ENCODE measurements around the gene TPPP2.
"Not testable (repeated sequence)": the region's sequence is repeated elsewhere in the genome, so short reads cannot be mapped to it uniquely, and the experiment has no call there.

Gene TPPP2
- total RNA-seq, result 0 reads per million in 3 donors

- Histone ChIP-seq H3K27me3 (replicated peaks; ENCODE audit: control insufficient read depth, insufficient read depth, low read length, poor library complexity, severe bottlenecking) (no peaks in the 10 kb centered on the region), H3K27ac (ENCODE audit: insufficient read depth, low read length, poor library complexity, severe bottlenecking) (no peak within 1 kb of the TSS), H3K9me3 (ENCODE audit: control insufficient read depth, low read length) (no peaks in the 10 kb centered on the region), H3K4me3 (ENCODE audit: insufficient read depth, low read depth, low read length, poor library complexity, severe bottlenecking) (no peak within 1 kb of the TSS), H3K36me3 (ENCODE audit: control insufficient read depth, insufficient read depth, low read length) (no peaks in the 10 kb centered on the region), H3K4me1 (ENCODE audit: control insufficient read depth, insufficient read depth, low read length, poor library complexity, severe bottlenecking) (peaks cover 4% of the 10 kb centered on the region)
- DNase-seq, result no peak
These were observed at the start of gene TPPP2 for GRCh38 chr14:21029917-21030316. Gene TPPP2, plus strand, starts transcription at chr14:21030217. Its CDS starts 365 bp downstream, at chr14:21030582.

- Histone ChIP-seq H3K36me3 (ENCODE audit: control insufficient read depth, insufficient read depth, low read length) (no peaks in the 10 kb centered on the region), H3K9me3 (ENCODE audit: control insufficient read depth, low read length) (no peaks in the 10 kb centered on the region), H3K4me3 (ENCODE audit: insufficient read depth, low read depth, low read length, poor library complexity, severe bottlenecking) (no peak overlapping the region), H3K4me1 (ENCODE audit: control insufficient read depth, insufficient read depth, low read length, poor library complexity, severe bottlenecking) (no peaks in the 10 kb centered on the region), H3K27ac (ENCODE audit: insufficient read depth, low read length, poor library complexity, severe bottlenecking) (no peak overlapping the region), H3K27me3 (replicated peaks; ENCODE audit: control insufficient read depth, insufficient read depth, low read length, poor library complexity, severe bottlenecking) (no peaks in the 10 kb centered on the region)
- DNase-seq, result no peak
These were observed 49.1 kb upstream of the TPPP2 start for GRCh38 chr14:20980906-20981305.

- no peak overlapping the region for H3K4me3 ChIP-seq (ENCODE audit: insufficient read depth, low read depth, low read length, poor library complexity, severe bottlenecking)
- H3K36me3 ChIP-seq (ENCODE audit: control insufficient read depth, insufficient read depth, low read length), result no peaks in the 10 kb centered on the region
- no peak for DNase-seq
- H3K27me3 ChIP-seq (replicated peaks; ENCODE audit: control insufficient read depth, insufficient read depth, low read length, poor library complexity, severe bottlenecking), result no peaks in the 10 kb centered on the region
- H3K9me3 ChIP-seq (ENCODE audit: control insufficient read depth, low read length), result no peaks in the 10 kb centered on the region
- no peaks in the 10 kb centered on the region for H3K4me1 ChIP-seq (ENCODE audit: control insufficient read depth, insufficient read depth, low read length, poor library complexity, severe bottlenecking)
- no peak overlapping the region for H3K27ac ChIP-seq (ENCODE audit: insufficient read depth, low read length, poor library complexity, severe bottlenecking)
These were observed 47.2 kb upstream of the TPPP2 start for GRCh38 chr14:20982646-20983369.

DNA sequence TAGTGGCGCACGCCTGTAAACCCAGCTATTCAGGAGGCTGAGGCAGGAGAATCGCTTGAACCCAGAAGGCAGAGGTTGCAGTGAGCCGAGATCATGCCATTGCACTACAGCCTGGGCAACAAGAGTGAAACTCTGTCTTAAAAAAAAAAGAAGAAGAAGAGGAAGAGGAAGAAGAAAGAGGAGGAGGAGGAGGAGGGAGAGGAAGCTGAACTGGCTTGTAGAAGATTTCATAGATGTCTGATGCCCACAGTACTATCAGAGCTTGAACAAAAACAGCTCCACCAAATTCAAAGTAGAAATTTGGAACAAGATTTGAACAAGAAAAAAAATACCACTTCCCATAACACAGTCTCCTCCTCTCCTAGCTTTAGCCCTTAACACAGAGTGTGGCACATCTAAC is 44.4 kb upstream of the TPPP2 start:
- peaks cover 12% of the 10 kb centered on the region for H3K4me1 ChIP-seq (ENCODE audit: control insufficient read depth, insufficient read depth, low read length, poor library complexity, severe bottlenecking)
- H3K27ac ChIP-seq (ENCODE audit: insufficient read depth, low read length, poor library complexity, severe bottlenecking); H3K4me3 ChIP-seq (ENCODE audit: insufficient read depth, low read depth, low read length, poor library complexity, severe bottlenecking); H3K27me3 ChIP-seq (replicated peaks; ENCODE audit: control insufficient read depth, insufficient read depth, low read length, poor library complexity, severe bottlenecking); H3K9me3 ChIP-seq (ENCODE audit: control insufficient read depth, low read length); DNase-seq; H3K36me3 ChIP-seq (ENCODE audit: control insufficient read depth, insufficient read depth, low read length): not testable (repeated sequence)

- H3K4me3 ChIP-seq (ENCODE audit: insufficient read depth, low read depth, low read length, poor library complexity, severe bottlenecking), result no peak overlapping the region
- H3K27me3 ChIP-seq (replicated peaks; ENCODE audit: control insufficient read depth, insufficient read depth, low read length, poor library complexity, severe bottlenecking), result no peaks in the 10 kb centered on the region
- no peaks in the 10 kb centered on the region for H3K36me3 ChIP-seq (ENCODE audit: control insufficient read depth, insufficient read depth, low read length)
- no peak overlapping the region for H3K27ac ChIP-seq (ENCODE audit: insufficient read depth, low read length, poor library complexity, severe bottlenecking)
- DNase-seq, result no peak
- peaks cover 19% of the 10 kb centered on the region for H3K4me1 ChIP-seq (ENCODE audit: control insufficient read depth, insufficient read depth, low read length, poor library complexity, severe bottlenecking)
- H3K9me3 ChIP-seq (ENCODE audit: control insufficient read depth, low read length), result no peaks in the 10 kb centered on the region
These were observed 43.2 kb upstream of the TPPP2 start for GRCh38 chr14:20986811-20987210.

DNA sequence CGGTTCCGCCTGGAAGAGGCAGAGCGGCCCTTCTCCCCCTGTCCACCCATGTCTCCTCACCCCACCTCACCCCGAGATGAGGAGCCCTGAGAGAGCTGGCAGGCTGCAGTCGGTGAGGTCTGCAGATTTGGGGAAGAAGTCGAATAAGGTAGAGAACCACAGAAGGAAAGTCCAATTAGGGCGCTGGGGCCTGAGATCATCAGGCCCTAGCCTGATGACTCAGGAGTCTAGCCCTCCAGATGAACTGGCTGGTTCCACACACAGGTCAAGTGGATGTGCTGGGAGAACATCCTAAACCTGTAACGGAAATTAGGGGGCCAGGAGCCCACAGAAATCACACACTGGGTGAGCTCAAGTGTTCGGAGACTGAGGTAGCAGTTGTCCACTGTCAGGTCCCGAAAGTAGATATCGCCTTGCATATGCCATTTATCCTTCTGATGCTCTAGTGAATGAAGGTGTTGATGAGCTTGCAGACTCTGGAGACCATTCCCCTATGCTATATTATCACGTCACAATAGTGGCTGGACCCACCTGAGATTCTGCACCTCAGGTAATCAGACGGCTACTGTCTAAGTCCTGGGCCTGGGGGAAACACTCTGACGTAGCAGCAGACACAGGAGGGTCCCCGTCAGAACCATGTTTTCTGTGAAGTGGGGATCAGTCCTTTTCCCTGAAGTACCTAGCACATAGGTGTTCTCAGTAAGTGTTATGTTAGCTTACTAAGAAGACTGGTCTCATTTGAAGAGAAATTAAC is 41.1 kb upstream of the TPPP2 start:
- Histone ChIP-seq H3K9me3 (ENCODE audit: control insufficient read depth, low read length) (no peaks in the 10 kb centered on the region), H3K36me3 (ENCODE audit: control insufficient read depth, insufficient read depth, low read length) (peaks cover 13% of the 10 kb centered on the region), H3K27me3 (replicated peaks; ENCODE audit: control insufficient read depth, insufficient read depth, low read length, poor library complexity, severe bottlenecking) (no peaks in the 10 kb centered on the region), H3K27ac (ENCODE audit: insufficient read depth, low read length, poor library complexity, severe bottlenecking) (no peak overlapping the region), H3K4me3 (ENCODE audit: insufficient read depth, low read depth, low read length, poor library complexity, severe bottlenecking) (no peak overlapping the region), H3K4me1 (ENCODE audit: control insufficient read depth, insufficient read depth, low read length, poor library complexity, severe bottlenecking) (peaks cover 19% of the 10 kb centered on the region)
- no peak for DNase-seq

- Histone ChIP-seq H3K36me3 (ENCODE audit: control insufficient read depth, insufficient read depth, low read length) (peaks cover 19% of the 10 kb centered on the region), H3K4me3 (ENCODE audit: insufficient read depth, low read depth, low read length, poor library complexity, severe bottlenecking) (peak overlapping the region; percentile 92), H3K4me1 (ENCODE audit: control insufficient read depth, insufficient read depth, low read length, poor library complexity, severe bottlenecking) (peaks cover 19% of the 10 kb centered on the region)
These were observed 40.6 kb upstream of the TPPP2 start for GRCh38 chr14:20989471-20989786.

DNA sequence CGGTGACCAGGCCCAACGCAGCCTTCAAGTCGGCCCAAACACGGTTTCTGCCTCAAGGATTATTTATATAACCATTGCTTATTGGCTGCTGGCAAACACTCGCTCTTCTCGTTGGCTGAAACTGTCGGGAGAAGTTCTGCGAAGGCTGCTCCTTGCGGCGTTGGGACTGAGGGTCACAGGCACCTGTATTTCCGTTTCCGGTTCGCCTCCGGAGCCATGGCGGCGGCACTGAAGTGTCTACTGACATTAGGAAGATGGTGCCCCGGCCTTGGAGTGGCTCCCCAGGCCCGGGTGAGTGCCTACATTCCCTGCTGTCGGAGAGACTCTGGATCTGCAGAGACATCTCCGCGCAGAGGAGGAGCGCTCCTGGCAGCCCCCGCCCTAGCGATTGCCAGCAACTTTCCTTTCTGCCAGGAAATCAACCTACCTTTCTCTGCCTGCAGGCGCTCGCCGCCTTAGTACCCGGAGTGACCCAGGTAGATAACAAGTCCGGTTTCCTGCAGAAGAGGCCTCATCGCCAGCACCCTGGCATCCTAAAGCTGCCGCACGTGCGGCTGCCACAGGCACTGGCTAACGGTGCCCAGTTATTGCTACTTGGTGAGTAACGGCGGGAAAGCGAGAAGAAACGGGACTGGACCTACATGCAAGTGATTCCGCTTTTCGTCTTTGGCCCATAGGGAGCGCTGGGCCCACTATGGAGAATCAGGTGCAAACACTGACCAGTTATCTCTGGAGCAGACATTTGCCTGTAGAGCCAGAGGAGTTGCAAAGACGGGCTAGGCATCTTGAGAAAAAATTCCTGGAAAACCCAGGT is 40.0 kb upstream of the TPPP2 start, which contains the start of gene METTL17:
TSS of gene METTL17 (plus strand) at position 194 of the 814 bp plus-strand sequence. CDS start at position 217, 23 bp downstream.
- Histone ChIP-seq H3K27ac (ENCODE audit: insufficient read depth, low read length, poor library complexity, severe bottlenecking) (peak within 1 kb of the TSS; percentile 70), H3K4me3 (ENCODE audit: insufficient read depth, low read depth, low read length, poor library complexity, severe bottlenecking) (peak within 1 kb of the TSS; percentile 92), H3K9me3 (ENCODE audit: control insufficient read depth, low read length) (no peaks in the 10 kb centered on the region), H3K4me1 (ENCODE audit: control insufficient read depth, insufficient read depth, low read length, poor library complexity, severe bottlenecking) (peaks cover 19% of the 10 kb centered on the region), H3K36me3 (ENCODE audit: control insufficient read depth, insufficient read depth, low read length) (peaks cover 24% of the 10 kb centered on the region), H3K27me3 (replicated peaks; ENCODE audit: control insufficient read depth, insufficient read depth, low read length, poor library complexity, severe bottlenecking) (no peaks in the 10 kb centered on the region)
- DNase-seq, result peak; percentile 65 to 82 (median 79)

More at GRCh38 chr14:20989471-20989786, 40.6 kb upstream of the TPPP2 start:
- H3K9me3 ChIP-seq (ENCODE audit: control insufficient read depth, low read length), result no peaks in the 10 kb centered on the region
- H3K27me3 ChIP-seq (replicated peaks; ENCODE audit: control insufficient read depth, insufficient read depth, low read length, poor library complexity, severe bottlenecking), result no peaks in the 10 kb centered on the region
- H3K27ac ChIP-seq (ENCODE audit: insufficient read depth, low read length, poor library complexity, severe bottlenecking), result no peak overlapping the region
- DNase-seq, result no peak

DNA sequence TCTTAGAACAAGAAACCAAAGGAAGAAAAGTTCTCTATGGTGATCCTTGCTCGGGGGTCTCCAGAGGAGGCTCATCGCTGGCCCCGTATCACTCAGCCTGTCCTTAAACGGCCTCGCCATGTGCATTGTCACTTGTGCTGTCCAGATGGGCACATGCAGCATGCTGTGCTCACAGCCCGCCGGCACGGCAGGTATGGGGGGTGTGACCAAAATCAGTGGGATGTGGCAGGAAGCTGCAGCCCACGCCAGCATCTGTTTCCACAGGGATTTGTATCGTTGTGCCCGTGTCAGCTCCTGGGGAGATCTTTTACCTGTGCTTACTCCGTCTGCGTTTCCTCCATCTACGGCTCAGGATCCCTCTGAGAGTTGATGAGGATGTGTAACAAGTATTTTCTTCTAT is 33.5 kb upstream of the TPPP2 start:
- Histone ChIP-seq H3K36me3 (ENCODE audit: control insufficient read depth, insufficient read depth, low read length) (peaks cover 42% of the 10 kb centered on the region), H3K27ac (ENCODE audit: insufficient read depth, low read length, poor library complexity, severe bottlenecking) (no peak overlapping the region), H3K9me3 (ENCODE audit: control insufficient read depth, low read length) (no peaks in the 10 kb centered on the region), H3K4me1 (ENCODE audit: control insufficient read depth, insufficient read depth, low read length, poor library complexity, severe bottlenecking) (no peaks in the 10 kb centered on the region), H3K4me3 (ENCODE audit: insufficient read depth, low read depth, low read length, poor library complexity, severe bottlenecking) (no peak overlapping the region), H3K27me3 (replicated peaks; ENCODE audit: control insufficient read depth, insufficient read depth, low read length, poor library complexity, severe bottlenecking) (no peaks in the 10 kb centered on the region)
- DNase-seq, result no peak
